Tibial nerve (tissue), 4 donors: ENCODE measurements around the gene GTSE1.

ENCODE experiments used
- EP300 ChIP-seq, 2 donors: sonication (generic); formaldehyde crosslinking; IDR thresholded peaks; one replicate each; pipeline ENCODE4 v1.6.1; 2017; ENCODE audit warnings: antibody characterized with exemption in 2 of 2, mild to moderate bottlenecking in 1 of 2
- TF ChIP-seq, protein P1 (sequence below), 5 experiments: fragments of 200-600 bp in 3 of 5; fragments of 450-650 bp in 2 of 5; sonication (generic) in 3 of 5; IDR thresholded peaks; one replicate each; pipeline ENCODE4 v1.5.1; 2016 to 2019; ENCODE audit warnings: antibody characterized with exemption in 5 of 5, mild to moderate bottlenecking in 3 of 5, moderate library complexity in 2 of 5

DNA sequence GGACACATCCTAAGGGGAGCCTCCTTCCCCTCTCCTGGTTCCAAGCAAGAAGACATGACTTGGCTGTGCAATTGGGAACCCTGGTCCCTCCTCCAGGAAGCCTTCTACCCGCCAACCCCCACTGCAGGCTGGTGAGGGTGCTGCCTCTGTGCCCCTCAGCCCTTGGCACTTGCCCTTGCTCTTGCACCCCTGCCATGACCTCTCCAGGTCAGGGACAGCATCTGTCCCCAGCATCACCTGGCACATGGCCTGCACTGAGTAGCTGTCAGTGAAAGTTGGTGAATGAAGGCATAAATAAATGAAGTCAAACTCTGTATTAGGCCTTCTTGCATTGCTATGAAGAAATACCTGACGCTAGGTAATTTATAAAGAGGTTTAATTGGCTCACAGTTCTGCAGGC, 1.9 kb upstream of the GTSE1 start:
- TF ChIP-seq, protein P1, sequence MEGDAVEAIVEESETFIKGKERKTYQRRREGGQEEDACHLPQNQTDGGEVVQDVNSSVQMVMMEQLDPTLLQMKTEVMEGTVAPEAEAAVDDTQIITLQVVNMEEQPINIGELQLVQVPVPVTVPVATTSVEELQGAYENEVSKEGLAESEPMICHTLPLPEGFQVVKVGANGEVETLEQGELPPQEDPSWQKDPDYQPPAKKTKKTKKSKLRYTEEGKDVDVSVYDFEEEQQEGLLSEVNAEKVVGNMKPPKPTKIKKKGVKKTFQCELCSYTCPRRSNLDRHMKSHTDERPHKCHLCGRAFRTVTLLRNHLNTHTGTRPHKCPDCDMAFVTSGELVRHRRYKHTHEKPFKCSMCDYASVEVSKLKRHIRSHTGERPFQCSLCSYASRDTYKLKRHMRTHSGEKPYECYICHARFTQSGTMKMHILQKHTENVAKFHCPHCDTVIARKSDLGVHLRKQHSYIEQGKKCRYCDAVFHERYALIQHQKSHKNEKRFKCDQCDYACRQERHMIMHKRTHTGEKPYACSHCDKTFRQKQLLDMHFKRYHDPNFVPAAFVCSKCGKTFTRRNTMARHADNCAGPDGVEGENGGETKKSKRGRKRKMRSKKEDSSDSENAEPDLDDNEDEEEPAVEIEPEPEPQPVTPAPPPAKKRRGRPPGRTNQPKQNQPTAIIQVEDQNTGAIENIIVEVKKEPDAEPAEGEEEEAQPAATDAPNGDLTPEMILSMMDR (IDR thresholded peaks at IDR 0.05) = no peak
- no peak for TF ChIP-seq EP300 (IDR thresholded peaks at IDR 0.05)
